Coronary artery (tissue), 2 donors: ENCODE results near the gene SREBF2.

Source experiments
- DNase-seq: peaks from one replicate; pipeline ENCODE4 v3.0.0-alpha.2; 2017; ENCODE audit warnings: low spot score
- H3K27ac ChIP-seq, 2 donors: fragments of 200-600 bp; sonication (generic); one replicate each; pipeline ENCODE4 v1.5.1; 2016 to 2019
- H3K4me3 ChIP-seq: fragments of 200-600 bp; sonication (generic); 2 replicates; pipeline ENCODE4 v1.5.1; 2016; ENCODE audit warnings: mild to moderate bottlenecking, moderate library complexity
- CTCF ChIP-seq: fragments of 200-600 bp; sonication (generic); IDR thresholded peaks from one replicate; pipeline ENCODE4 v1.5.1; 2019; ENCODE audit warnings: antibody characterized with exemption

The SREBF2 gene

GRCh38 chr22:41876275-41876674, 43.4 kb downstream of the SREBF2 start:
- DNase-seq, result no peak
- no peak overlapping the region for H3K4me3 ChIP-seq
- no peak overlapping the region for H3K27ac ChIP-seq
- no peak for TF ChIP-seq CTCF

- no peak overlapping the region for H3K4me3 ChIP-seq
- no peak overlapping the region for H3K27ac ChIP-seq
- TF ChIP-seq CTCF, result no peak
- DNase-seq, result no peak
Observed at GRCh38 chr22:41876675-41877074, 43.8 kb downstream of the SREBF2 start.

DNA sequence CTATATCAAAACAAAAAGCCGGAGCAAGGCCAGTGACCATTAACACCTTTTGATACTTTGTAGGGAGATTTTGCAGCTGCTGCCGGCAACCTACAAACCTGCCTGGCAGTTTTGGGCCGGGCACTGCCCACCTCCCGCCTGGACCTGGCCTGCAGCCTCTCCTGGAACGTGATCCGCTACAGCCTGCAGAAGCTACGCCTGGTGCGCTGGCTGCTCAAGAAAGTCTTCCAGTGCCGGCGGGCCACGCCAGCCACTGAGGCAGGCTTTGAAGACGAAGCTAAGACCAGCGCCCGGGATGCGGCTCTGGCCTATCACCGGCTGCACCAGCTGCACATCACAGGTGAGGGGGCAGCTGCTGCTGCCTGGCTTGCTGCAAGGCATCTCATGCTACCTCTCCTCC, 47.7 kb downstream of the SREBF2 start:
- TF ChIP-seq CTCF, result no peak
- Histone ChIP-seq H3K27ac (no peak overlapping the region), H3K4me3 (no peak overlapping the region)
- DNase-seq, result no peak

DNA sequence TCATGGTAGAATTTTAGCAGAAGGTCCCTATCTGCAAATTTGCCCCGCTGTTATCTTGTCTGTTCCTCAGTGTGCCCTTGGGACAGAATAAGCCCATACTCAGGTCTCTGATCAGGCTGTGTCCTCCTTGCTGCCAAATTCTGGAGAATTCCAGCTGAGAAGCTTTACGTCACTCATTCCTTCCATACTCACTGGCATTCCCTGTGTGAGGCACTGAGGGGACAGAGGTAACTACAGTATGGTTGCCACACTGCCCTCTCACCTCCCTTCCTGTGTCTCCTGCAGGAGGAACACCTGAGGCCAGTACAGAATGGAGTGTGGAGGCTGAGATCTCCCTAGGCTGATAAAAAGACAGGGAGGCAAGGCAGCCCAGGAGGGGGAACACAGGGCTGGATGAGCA, 50.5 kb downstream of the SREBF2 start:
- Histone ChIP-seq H3K4me3 (no peak overlapping the region), H3K27ac (no peak overlapping the region)
- TF ChIP-seq CTCF, result no peak

DNA sequence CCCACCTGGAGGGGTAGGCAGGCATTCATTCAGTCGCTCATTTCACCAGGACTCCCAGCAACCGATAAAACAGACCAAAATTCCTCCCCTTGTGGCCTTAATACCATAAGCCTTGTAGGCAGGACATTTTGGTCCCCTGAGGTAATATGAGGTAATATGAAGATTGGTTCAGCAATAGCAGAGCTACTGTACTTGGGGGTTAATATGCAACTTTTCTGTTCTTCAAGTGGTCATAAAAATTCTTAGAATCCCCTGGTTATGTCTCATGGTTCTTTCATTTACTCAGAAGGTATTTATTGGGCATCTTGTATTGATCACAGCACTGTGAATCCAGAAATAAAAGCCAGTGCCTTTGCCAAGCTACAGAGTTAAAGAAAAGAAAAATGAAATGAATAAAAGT, 52.2 kb downstream of the SREBF2 start:
- no peak for DNase-seq
- TF ChIP-seq CTCF, result no peak
- Histone ChIP-seq H3K4me3 (no peak overlapping the region), H3K27ac (no peak overlapping the region)

More for the DNA sequence above, 50.5 kb downstream of the SREBF2 start:
- DNase-seq, result no peak

DNA sequence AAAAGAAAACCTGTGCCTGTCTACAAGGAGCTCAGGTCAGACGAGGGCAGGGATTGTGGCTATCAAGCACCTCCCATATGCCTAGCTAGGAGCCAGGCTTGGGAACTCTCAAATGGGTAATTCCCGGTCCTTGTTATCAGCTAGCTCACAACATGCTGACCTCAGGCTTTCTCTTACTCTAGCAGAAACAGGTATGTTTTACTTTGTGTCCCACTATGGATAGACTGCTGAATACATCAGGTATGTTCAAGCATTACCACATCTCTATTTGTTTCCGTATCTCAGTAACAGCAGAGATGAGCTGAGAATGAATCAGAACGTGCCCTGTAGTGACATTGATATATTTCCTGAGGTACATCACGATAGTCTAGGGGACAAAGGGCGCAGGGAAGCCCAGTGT, 52.6 kb downstream of the SREBF2 start:
- DNase-seq, result no peak
- Histone ChIP-seq H3K4me3 (no peak overlapping the region), H3K27ac (no peak overlapping the region)
- TF ChIP-seq CTCF, result no peak

- Histone ChIP-seq H3K27ac (no peak overlapping the region), H3K4me3 (no peak overlapping the region)
- TF ChIP-seq CTCF, result no peak
- no peak for DNase-seq
Observed at GRCh38 chr22:41888627-41889200, 55.8 kb downstream of the SREBF2 start.
